HG03064 (cell line): ENCODE results near the gene CA10.

Experiments
- ATAC-seq: cut with Tn5 transposase; IDR thresholded peaks from one replicate; pipeline ENCODE4 v1.9.1; 2021; ENCODE audit warnings: low read depth; ENCODE audit not compliant: unreplicated experiment

Gene CA10

GRCh38 chr17:51736356-51736755, 422.2 kb downstream of the CA10 start:
- no peak for ATAC-seq

DNA sequence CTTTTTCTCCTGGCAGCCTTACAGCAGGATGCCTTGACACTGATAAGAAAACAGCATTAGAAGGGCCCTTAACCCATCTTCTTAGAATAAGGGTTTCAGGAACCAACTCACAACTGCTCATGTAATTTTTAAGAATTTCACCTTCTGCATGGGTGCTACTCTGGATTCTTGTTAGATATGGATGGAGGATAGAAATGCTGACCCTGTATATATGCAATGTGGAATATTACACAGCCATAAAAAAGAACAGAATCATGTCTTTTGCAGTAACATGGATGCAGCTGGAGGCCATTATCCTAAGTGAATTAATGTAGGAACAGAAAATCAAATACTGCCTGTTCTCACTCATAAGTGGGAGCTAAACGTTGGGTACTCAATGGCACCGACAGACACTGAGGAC, 423.5 kb downstream of the CA10 start:
- no peak for ATAC-seq

GRCh38 chr17:51734462-51734861, 424.1 kb downstream of the CA10 start:
- ATAC-seq = no peak

- ATAC-seq = no peak
Measured at GRCh38 chr17:51733166-51733565, 425.3 kb downstream of the CA10 start.

GRCh38 chr17:51731941-51732722, 426.4 kb downstream of the CA10 start:
- ATAC-seq = no peak

DNA sequence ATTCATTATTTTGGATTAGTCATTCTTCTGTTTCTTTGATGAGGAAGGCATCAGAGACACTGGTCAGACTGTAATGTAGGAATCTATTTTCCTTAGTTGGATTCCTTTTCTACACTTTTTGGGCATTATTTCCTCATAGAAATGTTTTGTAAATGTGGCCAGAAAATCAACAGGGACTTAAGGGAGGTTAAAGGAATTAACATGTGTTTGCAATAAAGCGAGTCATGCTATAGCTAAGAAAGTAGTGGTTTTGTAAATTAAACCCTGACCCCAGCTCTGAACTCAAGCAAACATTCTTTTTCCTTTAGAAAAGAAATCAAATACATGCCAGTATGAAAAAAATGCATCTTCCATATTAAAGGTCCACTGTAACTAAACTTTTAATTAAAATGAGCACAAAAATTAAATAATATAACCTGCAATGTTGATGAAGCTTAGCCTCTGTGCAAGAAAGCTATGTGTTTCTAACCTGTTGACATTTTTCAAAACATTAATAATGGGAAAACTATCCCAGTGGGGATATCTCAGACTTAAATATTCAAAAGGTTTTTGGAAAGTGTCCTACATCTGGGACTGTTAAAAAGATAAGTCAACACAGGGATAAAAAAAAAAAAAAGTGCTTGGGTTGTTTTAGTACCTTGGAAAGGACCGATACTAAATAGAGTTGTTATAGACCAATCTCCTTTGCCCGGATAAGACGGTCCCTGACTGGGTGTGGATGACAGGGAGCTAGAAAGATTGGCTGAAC, 428.0 kb downstream of the CA10 start:
- ATAC-seq = no peak

DNA sequence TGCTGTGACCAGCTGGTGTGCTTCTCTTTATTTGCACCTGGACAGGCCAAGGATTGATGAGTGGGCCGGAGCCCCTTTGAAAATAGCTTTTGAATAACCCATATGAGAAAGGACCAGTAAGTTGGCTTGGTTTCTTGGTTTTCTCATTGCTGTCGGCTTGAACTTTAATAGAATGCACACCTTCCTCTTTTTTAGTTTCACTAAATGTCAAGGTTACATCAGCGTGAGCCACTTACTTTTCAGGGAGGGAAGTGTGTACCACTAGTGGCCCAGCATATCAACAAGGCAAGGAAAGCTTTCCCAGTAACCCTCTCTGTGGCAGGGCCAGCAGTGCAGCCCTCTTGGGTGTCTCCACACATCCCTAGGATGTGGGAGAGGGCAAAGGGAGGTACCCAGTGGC, 433.3 kb downstream of the CA10 start:
- no peak for ATAC-seq

DNA sequence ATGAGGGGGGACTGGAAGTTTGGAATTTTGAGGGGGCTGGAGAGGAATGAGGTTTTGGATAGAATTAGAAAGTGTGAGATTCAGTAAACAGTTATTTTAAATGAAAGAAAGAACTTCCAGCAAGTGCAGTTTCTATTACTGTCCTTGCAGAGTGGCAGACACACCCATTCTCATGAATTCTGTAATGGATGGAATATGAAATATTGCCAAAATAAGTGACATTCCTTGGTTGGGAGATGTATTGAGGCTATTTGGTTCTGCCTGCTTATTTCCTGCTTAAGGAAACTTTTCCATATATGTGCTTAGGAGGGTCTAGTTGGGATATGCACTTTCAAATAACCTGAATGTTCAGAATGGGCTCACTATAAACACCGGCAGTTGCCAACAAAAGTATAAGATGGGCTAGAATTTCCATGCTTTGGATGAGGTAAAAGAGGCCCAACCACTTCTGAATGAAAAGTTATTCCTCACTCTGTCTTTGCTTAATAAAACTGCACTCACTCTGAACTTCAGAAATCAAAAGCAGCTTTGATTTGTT, 434.4 kb downstream of the CA10 start:
- ATAC-seq = no peak

GRCh38 chr17:51722994-51723393, 435.5 kb downstream of the CA10 start:
- no peak for ATAC-seq

GRCh38 chr17:51721730-51722129, 436.8 kb downstream of the CA10 start:
- no peak for ATAC-seq

DNA sequence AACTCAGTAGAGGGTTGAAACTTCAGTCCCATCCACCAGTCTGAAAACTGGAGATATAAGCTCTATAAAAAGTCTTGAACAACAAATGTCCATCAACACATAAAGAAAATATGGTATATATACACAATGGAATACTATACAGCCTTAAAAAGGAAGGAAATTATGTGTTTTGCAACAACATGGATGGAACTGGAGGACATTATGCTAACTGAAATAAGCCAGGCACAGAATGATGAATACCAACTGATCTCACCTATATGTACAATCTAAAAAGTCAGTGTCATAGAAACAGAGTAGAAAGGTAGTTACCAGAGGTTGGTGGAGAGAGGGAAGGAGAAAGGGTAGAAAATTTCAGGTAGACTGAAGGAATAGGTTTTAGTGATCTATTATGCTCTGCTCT, 438.1 kb downstream of the CA10 start:
- no peak for ATAC-seq

DNA sequence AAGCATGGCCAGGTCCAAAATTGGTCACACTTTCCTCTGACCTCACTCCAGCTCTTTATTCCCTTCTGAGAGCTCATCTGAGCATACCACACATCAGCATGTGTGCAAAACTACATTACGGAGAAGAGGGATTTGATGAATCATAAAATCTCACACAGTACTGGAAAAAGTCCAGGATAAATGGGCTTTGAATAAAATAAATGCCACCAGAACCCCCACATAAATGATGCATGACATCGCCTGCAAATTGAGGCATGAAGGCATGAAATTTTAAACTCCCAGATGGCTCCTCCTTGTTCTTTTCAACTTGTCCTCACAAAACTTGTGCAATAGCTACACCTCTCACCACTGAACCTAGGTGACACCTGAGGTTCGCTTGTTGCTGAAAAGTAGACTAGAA, 439.5 kb downstream of the CA10 start:
- no peak for ATAC-seq

DNA sequence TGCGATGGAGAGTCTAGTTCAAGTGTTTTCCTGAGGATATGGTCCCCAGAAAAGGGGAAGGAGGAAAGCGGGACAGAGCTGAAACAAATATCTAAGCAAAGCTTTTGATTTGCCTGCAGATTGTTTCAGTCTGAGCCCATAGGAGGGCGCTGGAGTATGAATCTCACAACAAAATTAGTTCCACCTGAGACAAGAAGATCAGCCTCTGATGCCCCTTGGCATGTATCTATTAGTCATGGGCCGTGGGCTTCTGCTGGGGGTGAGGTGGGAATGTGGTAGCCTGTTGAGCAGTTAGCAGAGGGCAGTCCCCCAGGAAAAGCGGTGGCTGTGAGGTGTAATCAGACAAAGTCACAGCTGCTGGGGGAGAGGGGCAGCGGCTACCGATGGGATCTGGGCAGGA, 446.9 kb downstream of the CA10 start:
- ATAC-seq = no peak

DNA sequence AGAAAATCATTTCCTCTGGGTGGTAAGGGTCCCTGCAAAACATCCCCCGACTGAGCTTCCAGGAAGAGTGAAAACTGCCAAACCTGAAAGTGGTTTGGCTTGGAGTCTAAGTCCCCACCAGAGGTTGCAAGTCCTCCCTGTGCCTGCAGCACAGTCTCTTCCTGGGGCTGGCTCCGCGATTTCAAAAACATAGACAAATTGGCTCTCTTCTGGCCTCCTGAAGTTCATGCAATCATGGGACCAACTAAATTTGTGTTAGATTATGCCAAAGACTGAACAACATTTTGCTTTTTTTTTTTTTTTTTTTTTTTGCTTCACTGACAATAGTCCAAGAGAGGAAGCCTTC, 447.9 kb downstream of the CA10 start:
- no peak for ATAC-seq

GRCh38 chr17:51709694-51710633, 448.6 kb downstream of the CA10 start:
- no peak for ATAC-seq

GRCh38 chr17:51707216-51707615, 451.3 kb downstream of the CA10 start:
- ATAC-seq = no peak

GRCh38 chr17:51706093-51706492, 452.4 kb downstream of the CA10 start:
- no peak for ATAC-seq

DNA sequence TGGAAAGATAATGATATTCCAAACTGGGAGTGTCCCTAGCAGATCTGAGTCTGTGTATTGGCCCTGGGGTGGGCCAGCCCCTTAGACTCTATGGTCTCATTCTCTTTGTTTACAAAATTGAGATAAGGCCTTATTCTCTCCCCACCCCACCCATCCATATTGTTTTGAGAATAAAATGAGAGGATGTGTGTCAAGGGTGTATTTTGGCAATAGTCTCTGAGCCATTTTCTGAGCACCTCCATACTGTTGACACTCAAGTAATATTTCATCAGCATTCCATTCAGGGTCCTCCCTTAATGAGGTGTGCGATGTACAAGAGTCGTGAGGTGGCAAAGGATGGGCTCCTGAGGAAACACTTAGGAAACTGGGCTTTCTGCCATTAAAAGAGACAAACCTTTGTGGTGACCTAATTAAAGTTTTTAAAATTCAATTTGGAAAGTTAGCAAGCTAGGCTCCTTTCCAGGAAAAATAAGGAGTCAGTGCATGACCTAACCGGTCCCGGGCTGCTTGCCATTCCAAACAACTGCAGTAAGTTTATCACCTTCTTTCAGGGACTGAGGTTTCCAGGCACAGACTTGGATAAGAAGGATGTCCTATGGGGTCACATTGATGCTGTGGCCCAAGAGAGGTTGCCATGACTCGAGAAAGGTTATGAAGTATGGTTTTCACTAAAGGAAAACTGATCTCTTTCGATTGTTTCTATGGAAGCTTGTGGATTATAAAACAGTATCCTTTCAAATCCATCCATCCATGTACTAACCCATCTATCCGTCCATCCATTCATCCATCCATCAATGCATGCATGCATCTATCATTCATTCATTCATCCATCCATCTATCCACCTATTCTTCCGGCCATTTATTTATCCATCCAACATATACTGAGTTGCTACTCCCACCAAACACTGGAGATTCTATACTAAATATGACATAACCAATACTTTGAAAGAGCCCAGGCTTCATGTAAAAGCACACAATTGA, 454.9 kb downstream of the CA10 start:
- no peak for ATAC-seq

DNA sequence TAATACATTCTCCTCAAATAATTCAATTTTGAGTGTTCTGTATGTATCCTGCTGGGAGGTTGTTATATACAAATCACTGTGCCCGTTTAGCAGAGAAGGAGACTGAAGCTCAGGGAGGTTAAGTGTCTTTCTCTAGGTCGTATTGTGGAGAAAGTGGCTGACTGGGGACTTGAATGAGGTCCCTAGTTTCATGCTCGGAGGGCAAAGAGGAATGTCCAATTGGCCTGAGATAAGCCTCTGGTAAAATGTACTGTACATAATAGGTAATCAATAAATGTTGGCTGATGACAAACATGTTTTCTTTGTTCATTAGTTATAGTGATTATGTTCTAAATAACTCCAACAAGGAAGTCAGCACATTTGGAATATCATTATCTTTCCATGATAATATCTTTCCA, 455.6 kb downstream of the CA10 start:
- no peak for ATAC-seq

DNA sequence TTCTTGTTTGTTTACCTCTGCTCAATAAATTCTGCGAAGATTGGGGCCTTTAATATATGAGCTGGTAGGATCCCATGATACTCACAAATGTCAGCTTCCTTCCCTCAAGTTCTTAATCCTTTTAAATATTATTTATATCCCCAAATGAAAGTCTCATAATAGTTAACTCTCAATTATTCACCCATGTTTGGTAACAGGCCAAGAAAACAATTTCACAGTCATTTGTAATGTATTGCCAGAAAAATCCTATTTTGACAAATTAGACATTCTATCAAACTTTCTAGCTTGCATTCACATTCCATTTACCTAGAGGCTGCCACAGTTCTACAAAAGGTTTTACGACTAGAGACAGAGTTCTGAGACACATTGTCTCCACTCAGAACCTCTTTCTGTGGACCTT, 457.0 kb downstream of the CA10 start:
- ATAC-seq = no peak
